Measurements from ENCODE around the gene EXOSC2. TPM values are rescaled to one million over a fixed set of nuclear protein-coding genes. Genes with fewer than 3 reads are reported as not detected.

Gene EXOSC2
- total and polyA plus RNA-seq, 2 experiments from 2014 or later: 37.6 to 77.7 TPM

- Histone ChIP-seq H3K27me3 (ENCODE audit: insufficient read depth) (no peaks in the 10 kb centered on the region), H3K4me1 (ENCODE audit: insufficient read depth) (peaks cover 15% of the 10 kb centered on the region), H4K20me1 (replicated peaks; ENCODE audit: insufficient read depth) (peaks cover 47% of the 10 kb centered on the region), H3K4me2 (no peak overlapping the region), H3F3A (replicated peaks; ENCODE audit: low read depth) (peaks cover 39% of the 10 kb centered on the region), H3K79me2 (replicated peaks; ENCODE audit: insufficient read depth) (peaks cover 62% of the 10 kb centered on the region), H3K36me3 (ENCODE audit: insufficient read depth) (peaks cover 56% of the 10 kb centered on the region), H2AFZ (no peak overlapping the region), H3K4me3 (no peak overlapping the region), H3K27ac (ENCODE audit: low read depth) (0 out of 2 replicates have a peak overlapping the region, but pooled peaks have one; percentile 26), H3K9me2 (ENCODE audit: insufficient read depth) (no peaks in the 10 kb centered on the region)
- TF ChIP-seq STAT1 (IDR thresholded peaks at IDR 0.05; ENCODE audit: unreplicated experiment) (no peak), EZH2 (IDR thresholded peaks at IDR 0.05; ENCODE audit: low read depth, unreplicated experiment) (no peak), EZH2phosphoT487 (IDR thresholded peaks at IDR 0.05; ENCODE audit: unreplicated experiment) (no peak), ZNF114 (CRISPR knock-in tag; IDR thresholded peaks at IDR 0.05) (no peak), CTCF (conservative IDR thresholded peaks at IDR 0.05; ENCODE audit: low read depth in 2 of 2) (no peak), NANOG (IDR thresholded peaks at IDR 0.05; ENCODE audit: borderline replicate concordance) (no peak), POLR2AphosphoS5 (IDR thresholded peaks at IDR 0.05; ENCODE audit: low read depth) (no peak), CREB1 (CRISPR knock-in tag; IDR thresholded peaks at IDR 0.05; ENCODE audit: low read depth) (no peak), JUNB (IDR thresholded peaks at IDR 0.05; ENCODE audit: unreplicated experiment) (no peak), ZNF462 (CRISPR knock-in tag; IDR thresholded peaks at IDR 0.05) (no peak), ZNF331 (CRISPR knock-in tag; IDR thresholded peaks at IDR 0.05; ENCODE audit: low read depth) (no peak), REST (IDR thresholded peaks at IDR 0.05; ENCODE audit: unreplicated experiment) (no peak)
- TF ChIP-seq, protein P1, sequence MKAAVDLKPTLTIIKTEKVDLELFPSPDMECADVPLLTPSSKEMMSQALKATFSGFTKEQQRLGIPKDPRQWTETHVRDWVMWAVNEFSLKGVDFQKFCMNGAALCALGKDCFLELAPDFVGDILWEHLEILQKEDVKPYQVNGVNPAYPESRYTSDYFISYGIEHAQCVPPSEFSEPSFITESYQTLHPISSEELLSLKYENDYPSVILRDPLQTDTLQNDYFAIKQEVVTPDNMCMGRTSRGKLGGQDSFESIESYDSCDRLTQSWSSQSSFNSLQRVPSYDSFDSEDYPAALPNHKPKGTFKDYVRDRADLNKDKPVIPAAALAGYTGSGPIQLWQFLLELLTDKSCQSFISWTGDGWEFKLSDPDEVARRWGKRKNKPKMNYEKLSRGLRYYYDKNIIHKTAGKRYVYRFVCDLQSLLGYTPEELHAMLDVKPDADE (IDR thresholded peaks at IDR 0.05): no peak
- H3K27me3 Mint-ChIP-seq (ENCODE audit: insufficient read depth, low read depth, poor library complexity): peaks cover 19% of the 10 kb centered on the region
- peaks cover 69% of the 10 kb centered on the region for H3K36me3 Mint-ChIP-seq (ENCODE audit: low read depth)
- H3K4me3 Mint-ChIP-seq: no peak overlapping the region; the same call in 2 of the 3 replicates
- no peaks in the 10 kb centered on the region for H3K9me3 Mint-ChIP-seq
- peaks cover 34% of the 10 kb centered on the region for H3K4me1 Mint-ChIP-seq
- no peak for ATAC-seq
- no peak overlapping the region; the same call in 1 of the 2 replicates for H3K27ac Mint-ChIP-seq
- DNase-seq (ENCODE audit: low spot score): no peak
These were observed 3.4 kb downstream of the EXOSC2 start for GRCh38 chr9:130696996-130697395.

Data from GM23338 (cell line).